ENCODE data around the gene ADGRL3. TPM values are rescaled to one million over a fixed set of nuclear protein-coding genes. Genes with fewer than 3 reads are reported as not detected.

Gene ADGRL3
- total and polyA plus RNA-seq, 9 donors = 0.88 to 9.5 (median 2.5) TPM

DNA sequence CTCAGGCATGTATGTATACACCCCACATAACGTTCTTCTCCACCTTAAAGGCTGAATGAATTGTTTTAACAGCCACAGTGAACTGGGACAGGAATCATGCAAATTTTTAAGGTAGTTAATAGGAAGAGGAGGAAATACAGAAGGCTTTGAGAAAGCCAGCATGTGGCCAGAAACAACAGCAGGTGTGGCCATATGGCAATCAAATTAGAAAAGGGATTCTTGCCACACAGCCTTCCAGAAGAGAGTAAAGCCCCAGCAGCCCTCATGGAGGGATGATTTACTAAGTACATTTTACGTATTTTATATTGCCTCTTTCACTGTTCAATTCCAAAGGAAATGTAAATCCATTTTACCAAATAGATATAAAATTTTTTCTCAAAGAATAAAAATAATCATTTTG is 792.2 kb downstream of the ADGRL3 start:
- no peak overlapping the region for H3K4me3 ChIP-seq
- H3K4me1 ChIP-seq (ENCODE audit: insufficient read depth) = no peaks in the 10 kb centered on the region
- intact Hi-C loops (cut with DNase I) = no loop called here
- no peaks in the 10 kb centered on the region for H3K36me3 ChIP-seq
- TF ChIP-seq POLR2A (IDR thresholded peaks at IDR 0.05) (no peak), EP300 (IDR thresholded peaks at IDR 0.05) (no peak)
- TF ChIP-seq, protein P1, sequence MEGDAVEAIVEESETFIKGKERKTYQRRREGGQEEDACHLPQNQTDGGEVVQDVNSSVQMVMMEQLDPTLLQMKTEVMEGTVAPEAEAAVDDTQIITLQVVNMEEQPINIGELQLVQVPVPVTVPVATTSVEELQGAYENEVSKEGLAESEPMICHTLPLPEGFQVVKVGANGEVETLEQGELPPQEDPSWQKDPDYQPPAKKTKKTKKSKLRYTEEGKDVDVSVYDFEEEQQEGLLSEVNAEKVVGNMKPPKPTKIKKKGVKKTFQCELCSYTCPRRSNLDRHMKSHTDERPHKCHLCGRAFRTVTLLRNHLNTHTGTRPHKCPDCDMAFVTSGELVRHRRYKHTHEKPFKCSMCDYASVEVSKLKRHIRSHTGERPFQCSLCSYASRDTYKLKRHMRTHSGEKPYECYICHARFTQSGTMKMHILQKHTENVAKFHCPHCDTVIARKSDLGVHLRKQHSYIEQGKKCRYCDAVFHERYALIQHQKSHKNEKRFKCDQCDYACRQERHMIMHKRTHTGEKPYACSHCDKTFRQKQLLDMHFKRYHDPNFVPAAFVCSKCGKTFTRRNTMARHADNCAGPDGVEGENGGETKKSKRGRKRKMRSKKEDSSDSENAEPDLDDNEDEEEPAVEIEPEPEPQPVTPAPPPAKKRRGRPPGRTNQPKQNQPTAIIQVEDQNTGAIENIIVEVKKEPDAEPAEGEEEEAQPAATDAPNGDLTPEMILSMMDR (IDR thresholded peaks at IDR 0.05) = no peak
- no peak overlapping the region for H3K27ac ChIP-seq
- no peaks in the 10 kb centered on the region for H3K9me3 ChIP-seq
- H3K27me3 ChIP-seq = no peaks in the 10 kb centered on the region
- no peak for DNase-seq
- 25 to 42% (median 37%) methylated on average over 2 of the region's 2 CpGs for WGBS, 3 donors

DNA sequence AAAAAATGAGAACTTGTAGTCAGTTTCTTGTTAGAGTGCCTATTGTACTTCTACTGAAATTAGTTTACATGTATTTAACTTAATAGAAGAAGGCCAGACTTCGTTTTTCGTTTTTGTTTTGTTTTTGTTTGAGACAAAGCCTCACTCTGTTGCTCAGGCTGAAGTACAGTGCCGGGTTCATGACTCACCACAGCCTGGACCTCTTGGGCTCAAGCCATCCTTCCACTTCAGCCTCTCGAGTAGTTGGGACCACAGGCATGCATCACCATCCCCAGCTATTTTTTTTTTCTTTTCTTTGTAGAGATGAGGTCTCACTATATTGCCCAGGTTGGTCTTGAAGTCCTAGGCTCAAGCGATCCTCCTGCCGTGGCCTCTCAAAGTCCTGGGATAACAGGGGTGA is 793.9 kb downstream of the ADGRL3 start:
- Histone ChIP-seq H3K36me3 (no peaks in the 10 kb centered on the region), H3K27ac (no peak overlapping the region), H3K4me3 (no peak overlapping the region), H3K4me1 (ENCODE audit: insufficient read depth) (no peaks in the 10 kb centered on the region), H3K9me3 (no peaks in the 10 kb centered on the region), H3K27me3 (no peaks in the 10 kb centered on the region)
- intact Hi-C loops (cut with DNase I) = no loop called here
- no peak for DNase-seq
- TF ChIP-seq EP300 (IDR thresholded peaks at IDR 0.05) (no peak), POLR2A (IDR thresholded peaks at IDR 0.05) (no peak)
- TF ChIP-seq, protein P1 (IDR thresholded peaks at IDR 0.05) = no peak
- WGBS, 3 donors = 43 to 59% (median 47%) methylated on average over 6 of the region's 6 CpGs

DNA sequence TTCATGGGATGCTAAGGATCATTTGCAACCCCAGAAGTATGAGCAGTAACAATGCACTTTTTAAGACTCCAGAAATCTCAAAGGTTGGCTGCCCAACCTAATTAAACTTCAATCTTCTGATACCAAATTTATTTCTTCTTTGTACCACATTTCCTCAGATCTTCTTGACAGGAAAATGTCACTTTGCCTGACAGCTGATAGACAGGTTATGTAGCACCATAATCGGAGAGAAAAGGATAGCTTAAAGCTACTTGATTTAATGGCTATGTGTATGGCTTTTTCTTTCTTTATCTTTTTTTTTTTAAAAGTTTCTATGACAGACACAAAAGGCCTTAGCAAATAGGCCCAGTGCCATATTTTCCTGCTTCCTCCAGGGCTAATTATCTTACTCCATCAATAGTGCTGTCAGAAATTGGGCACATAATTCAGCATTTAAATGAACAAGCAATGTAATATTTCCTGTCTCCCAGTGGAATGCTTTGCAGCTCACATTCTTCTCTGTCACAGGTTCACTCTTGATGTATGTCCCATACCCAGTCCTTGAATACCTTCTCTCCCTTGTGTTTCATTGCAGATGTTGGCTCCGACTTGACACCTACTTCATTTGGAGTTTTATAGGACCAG is 795.7 kb downstream of the ADGRL3 start:
- 76 to 85% (median 82%) methylated on average over 2 of the region's 2 CpGs for WGBS, 3 donors
- no peak overlapping the region for H3K4me3 ChIP-seq
- no peaks in the 10 kb centered on the region for H3K27me3 ChIP-seq
- TF ChIP-seq POLR2A (IDR thresholded peaks at IDR 0.05) (no peak), EP300 (IDR thresholded peaks at IDR 0.05) (no peak)
- TF ChIP-seq, protein P1 (IDR thresholded peaks at IDR 0.05) = no peak
- no peak for DNase-seq
- no peak overlapping the region for H3K27ac ChIP-seq
- H3K36me3 ChIP-seq = no peaks in the 10 kb centered on the region
- no peaks in the 10 kb centered on the region for H3K9me3 ChIP-seq
- H3K4me1 ChIP-seq (ENCODE audit: insufficient read depth) = no peaks in the 10 kb centered on the region
- intact Hi-C loops (cut with DNase I) = no loop called here

DNA sequence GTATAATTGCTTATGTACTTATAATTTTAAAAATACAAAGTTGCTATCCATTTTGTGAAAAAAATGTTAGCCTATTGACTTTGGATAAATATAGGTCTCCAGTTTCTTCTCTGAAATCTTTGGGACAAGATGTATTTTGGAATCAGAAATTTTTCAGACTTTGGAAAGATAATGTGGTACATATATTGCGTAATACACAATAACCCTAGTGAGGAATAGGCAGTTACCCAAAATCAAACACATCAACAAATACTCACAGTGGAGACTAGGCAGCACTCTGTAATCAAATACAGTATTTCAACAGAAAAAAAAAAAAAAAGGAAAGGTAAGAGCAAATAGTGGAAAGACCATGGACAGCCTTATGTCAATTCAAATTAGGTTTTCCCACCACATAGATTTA is 796.8 kb downstream of the ADGRL3 start:
- no peaks in the 10 kb centered on the region for H3K9me3 ChIP-seq
- no peak overlapping the region for H3K27ac ChIP-seq
- TF ChIP-seq, protein P1 (IDR thresholded peaks at IDR 0.05) = no peak
- TF ChIP-seq EP300 (IDR thresholded peaks at IDR 0.05) (no peak), POLR2A (IDR thresholded peaks at IDR 0.05) (no peak)
- H3K4me3 ChIP-seq = no peak overlapping the region
- 90 to 97% (median 91%) methylated on average over 1 of the region's 1 CpG for WGBS, 3 donors
- H3K36me3 ChIP-seq = no peaks in the 10 kb centered on the region
- no peaks in the 10 kb centered on the region for H3K4me1 ChIP-seq (ENCODE audit: insufficient read depth)
- no peak for DNase-seq
- no peaks in the 10 kb centered on the region for H3K27me3 ChIP-seq
- intact Hi-C loops (cut with DNase I) = no loop called here
